EL (cell line): ENCODE measurements around the gene EXOC8.

ENCODE experiments used
- DNase-seq: peaks from one replicate; pipeline ENCODE4 v3.0.0-alpha.2; 2016

The EXOC8 gene

GRCh38 chr1:231312432-231312788 is 25.2 kb downstream of the EXOC8 start:
- no peak for DNase-seq

DNA sequence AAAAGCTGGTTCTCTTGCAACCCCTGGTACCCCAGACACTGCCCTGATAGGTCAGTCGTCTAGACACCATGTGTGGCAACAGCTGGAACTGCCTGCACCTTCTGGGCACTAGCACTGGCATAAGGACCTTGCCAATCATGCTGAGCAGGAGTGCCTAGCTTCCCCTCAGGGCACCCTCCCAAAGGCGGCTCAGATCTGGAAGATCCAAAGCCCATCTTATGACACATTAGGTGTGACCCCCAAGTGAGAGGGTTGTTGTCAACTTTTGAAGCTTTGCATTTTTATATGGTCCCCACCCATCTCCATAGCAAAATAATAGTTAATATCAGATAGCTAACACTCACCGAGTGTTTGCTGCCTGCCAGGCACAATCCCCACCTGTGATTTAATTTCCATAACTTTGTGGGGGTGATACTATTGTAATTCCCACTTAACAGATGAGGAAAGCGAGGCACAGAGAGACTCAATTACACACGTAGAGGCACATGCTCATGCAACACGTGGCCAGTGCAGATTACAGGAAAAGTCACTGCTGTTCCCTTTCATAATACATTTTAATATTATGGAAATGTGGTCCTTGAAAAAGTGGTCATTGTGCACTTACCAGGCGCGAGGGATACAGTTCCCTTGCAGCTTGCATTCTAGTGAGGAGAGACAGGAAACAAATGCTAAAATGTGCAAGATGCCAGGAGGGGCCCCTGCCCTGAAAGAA is 25.8 kb downstream of the EXOC8 start:
- DNase-seq, result no peak

DNA sequence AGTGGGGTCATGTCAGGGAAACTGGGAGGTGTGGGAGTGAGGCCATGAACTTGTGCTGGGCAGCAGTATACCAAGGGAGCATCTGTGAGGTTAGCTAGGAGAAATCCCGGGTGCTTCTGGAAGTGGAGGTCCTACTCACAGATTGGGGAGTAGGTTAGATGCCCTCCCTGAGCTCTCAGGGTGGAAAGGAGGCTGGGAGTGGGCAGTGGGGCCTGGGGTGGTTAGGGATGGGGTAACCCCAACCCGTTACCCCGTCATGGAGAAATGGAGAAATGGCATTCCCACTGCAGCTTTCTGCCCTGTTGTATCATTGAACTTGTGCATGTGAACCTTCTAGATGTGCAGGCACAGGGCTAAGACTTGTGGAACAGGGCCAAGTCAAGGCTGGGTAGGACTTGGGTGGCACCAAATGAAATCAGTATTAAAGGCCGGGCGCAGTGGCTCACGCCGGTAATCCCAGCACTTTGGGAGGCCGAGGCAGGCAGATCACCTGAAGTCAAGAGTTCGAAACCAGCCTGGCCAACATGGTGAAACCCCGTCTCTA is 27.2 kb downstream of the EXOC8 start:
- DNase-seq, result no peak

DNA sequence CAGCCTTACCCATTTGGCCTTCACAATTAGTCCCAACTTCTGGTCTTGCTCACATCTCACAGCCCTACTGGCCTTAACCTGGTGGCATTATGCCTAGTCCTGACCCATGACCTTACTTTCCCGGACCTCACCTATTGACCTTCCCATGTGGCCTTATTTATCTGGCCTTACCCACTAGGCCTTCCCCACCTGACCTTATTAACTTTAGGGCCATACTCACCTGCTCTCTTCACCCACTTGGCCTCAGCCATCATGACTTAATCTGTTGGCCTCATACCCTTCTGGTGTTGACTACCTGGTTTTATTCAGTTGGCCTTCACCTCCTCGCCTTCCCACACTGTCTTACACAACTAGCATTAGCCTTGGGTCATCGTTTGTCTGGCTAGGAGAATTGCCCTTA is 35.7 kb downstream of the EXOC8 start:
- no peak for DNase-seq

- DNase-seq, result no peak
These were observed 41.7 kb downstream of the EXOC8 start for GRCh38 chr1:231295938-231296337.

GRCh38 chr1:231286603-231287002 is 51.0 kb downstream of the EXOC8 start:
- no peak for DNase-seq

DNA sequence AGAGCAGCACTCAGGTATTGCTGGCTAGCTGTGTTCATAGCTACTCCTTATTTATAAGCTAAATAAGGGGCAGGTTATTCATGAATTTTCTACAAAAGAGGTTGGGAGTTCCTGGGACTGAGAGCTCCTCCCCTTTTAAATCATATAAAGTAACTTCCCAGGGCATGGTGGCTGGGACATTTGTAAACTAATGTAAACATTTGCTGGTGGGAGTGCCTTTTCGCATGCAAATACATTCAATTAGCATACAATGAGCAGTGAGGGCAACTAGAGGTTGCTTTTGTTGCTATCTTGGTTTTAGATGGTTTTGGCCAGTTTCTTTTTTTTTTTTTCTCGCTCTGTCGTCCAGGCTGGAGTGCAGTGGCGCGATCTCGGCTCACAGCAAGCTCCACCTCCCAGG is 53.2 kb downstream of the EXOC8 start:
- DNase-seq, result no peak
